Activated CD4-positive, alpha-beta T cell treated with anti-CD3 and anti-CD28 coated beads for 1 hour (primary cell): ENCODE measurements around the gene FUZ.

Experiments
- DNase-seq: peaks from one replicate; pipeline ENCODE4 v3.0.0-alpha.2; 2020

FUZ gene

GRCh38 chr19:49805822-49806619 lies 7.1 kb downstream of the FUZ start:
- no peak for DNase-seq

- DNase-seq: no peak
Measured at GRCh38 chr19:49803529-49803856, 9.6 kb downstream of the FUZ start.

GRCh38 chr19:49802836-49803528 lies 10.1 kb downstream of the FUZ start:
- DNase-seq: no peak

- DNase-seq: no peak
Measured at GRCh38 chr19:49801966-49802661, 11.0 kb downstream of the FUZ start.

GRCh38 chr19:49801401-49801888 lies 11.6 kb downstream of the FUZ start:
- no peak for DNase-seq

GRCh38 chr19:49800771-49801170 lies 12.3 kb downstream of the FUZ start:
- DNase-seq: no peak

- DNase-seq: no peak
Measured at GRCh38 chr19:49799798-49800376, 13.2 kb downstream of the FUZ start.

- DNase-seq: no peak
Measured at GRCh38 chr19:49799271-49799797, 13.8 kb downstream of the FUZ start.

GRCh38 chr19:49798574-49798973 lies 14.5 kb downstream of the FUZ start:
- no peak for DNase-seq

- no peak for DNase-seq
Measured at GRCh38 chr19:49795615-49796014, 17.5 kb downstream of the FUZ start.

- DNase-seq: no peak
Measured at GRCh38 chr19:49793561-49793840, 19.6 kb downstream of the FUZ start.

GRCh38 chr19:49792829-49793560 lies 20.1 kb downstream of the FUZ start:
- no peak for DNase-seq

GRCh38 chr19:49791776-49792445 lies 21.2 kb downstream of the FUZ start:
- DNase-seq: no peak

GRCh38 chr19:49790866-49791265 lies 22.2 kb downstream of the FUZ start:
- no peak for DNase-seq

- no peak for DNase-seq
Measured at GRCh38 chr19:49788857-49789256, 24.2 kb downstream of the FUZ start.

- DNase-seq: no peak
Measured at GRCh38 chr19:49787746-49788145, 25.3 kb downstream of the FUZ start.

- no peak for DNase-seq
Measured at GRCh38 chr19:49786376-49786820, 26.7 kb downstream of the FUZ start.

- no peak for DNase-seq
Measured at GRCh38 chr19:49782515-49782914, 30.6 kb downstream of the FUZ start.

GRCh38 chr19:49781394-49781793 lies 31.7 kb downstream of the FUZ start:
- DNase-seq: no peak

- no peak for DNase-seq
Measured at GRCh38 chr19:49780861-49781260, 32.2 kb downstream of the FUZ start.

GRCh38 chr19:49779731-49780555 lies 33.1 kb downstream of the FUZ start:
- no peak for DNase-seq
